ENCODE measurements around the gene OPCML.

- no peak for TF ChIP-seq POLR2A (IDR thresholded peaks at IDR 0.05)
- no peak for TF ChIP-seq CTCF (IDR thresholded peaks at IDR 0.05)
Measured at GRCh38 chr11:132438418-132438817, 1093.9 kb downstream of the OPCML start.
